ENCODE measurements around the gene MRPL55.

Gene MRPL55

DNA sequence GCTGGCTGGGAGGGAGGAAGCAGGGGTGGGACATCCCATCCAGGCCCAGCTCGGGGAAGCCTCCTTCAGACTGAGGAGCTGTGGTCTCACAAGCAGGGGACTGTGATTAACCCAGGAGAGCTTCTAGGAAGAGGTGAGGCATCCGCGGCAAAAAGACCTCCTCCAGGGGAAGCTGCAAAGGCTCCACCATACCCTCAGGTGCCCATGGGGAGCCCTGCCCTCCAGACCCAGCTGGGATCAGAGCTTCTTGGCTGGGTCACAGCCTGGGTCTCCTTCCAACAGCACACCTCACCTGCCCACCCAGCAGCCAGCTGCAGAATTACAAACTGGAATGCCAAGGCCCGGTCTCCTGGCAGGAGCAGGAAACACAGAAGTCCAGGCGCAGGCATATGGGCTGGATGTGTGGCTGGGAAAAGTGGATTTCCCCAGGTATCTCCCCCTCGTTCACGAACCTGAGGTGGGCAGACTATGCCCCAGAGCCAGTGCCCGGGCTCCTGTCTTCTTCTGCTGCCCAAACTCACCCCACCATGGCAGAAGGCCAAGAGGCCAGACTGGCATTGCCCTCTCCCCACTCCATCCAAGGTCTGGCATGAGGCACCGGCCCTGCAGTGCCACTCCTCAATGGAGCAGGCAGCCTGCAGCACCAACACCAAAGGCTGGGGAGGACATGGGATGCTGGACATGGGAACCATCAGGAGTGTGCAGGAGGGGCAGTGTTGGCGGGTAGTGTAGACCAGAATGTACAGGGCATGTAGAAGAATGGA is 42.0 kb downstream of the MRPL55 start:
- no peak for ATAC-seq

- no peak for ATAC-seq
These were observed 42.7 kb downstream of the MRPL55 start for GRCh38 chr1:228066416-228066815.

- ATAC-seq, result no peak
These were observed 43.4 kb downstream of the MRPL55 start for GRCh38 chr1:228065543-228066347.

DNA sequence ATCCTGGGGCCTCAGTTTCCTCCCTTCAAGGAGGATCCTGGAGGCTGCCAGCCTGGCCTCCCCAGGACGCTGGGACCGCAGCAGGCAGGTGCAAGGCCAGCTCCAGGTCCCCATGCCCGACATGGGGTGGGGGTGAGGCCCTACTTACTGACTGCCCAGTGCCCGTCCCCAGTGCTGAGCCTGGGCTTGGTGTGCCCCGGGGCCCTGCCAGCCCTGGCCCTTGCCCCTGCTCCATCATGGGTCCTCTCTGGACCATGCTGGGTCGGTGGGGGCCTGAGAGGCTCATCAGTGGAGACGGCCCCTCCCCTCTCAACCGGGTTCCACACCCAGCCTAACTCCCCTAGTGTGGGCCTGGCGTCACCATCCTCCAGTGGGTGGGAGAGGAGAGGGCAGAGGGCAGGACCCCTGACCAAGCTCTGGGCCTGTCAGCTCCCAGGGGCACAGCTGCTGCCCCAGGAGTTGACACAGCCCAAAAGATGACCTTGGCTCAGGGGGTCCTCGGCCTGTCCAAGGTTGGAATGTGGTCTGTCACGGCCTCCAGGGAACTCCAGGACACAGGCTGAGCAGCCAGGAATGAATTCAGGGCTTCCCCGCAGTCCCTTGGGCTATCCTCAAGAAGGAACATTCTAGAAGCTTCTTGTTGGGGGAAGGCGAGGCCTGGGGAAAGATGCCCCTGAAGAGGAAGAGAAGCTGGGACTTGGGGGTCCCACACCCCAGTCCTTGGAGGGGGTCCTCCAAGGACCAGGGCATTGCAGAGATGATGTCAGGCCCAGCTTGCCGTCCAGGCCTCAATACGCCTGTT is 44.2 kb downstream of the MRPL55 start:
- no peak for ATAC-seq

DNA sequence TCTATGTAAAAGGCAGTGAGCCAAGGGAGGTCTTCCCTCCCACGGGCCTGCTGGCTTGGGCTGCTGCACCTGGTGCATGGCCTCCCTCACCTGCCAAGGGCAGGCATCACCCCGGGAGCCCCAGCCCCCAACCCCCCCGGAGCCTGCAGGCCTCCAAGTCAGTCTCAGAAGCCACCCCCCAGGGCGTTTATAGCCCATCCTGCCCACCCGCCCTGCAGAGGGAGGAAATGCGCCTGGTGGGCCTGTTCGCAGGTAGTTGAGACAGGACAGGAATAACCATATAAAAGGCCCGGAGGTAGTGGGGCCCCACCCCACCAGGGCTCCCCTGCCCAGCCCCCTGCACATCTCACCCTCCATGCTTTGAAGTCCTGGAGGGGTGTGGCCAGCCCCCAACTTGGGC is 44.8 kb downstream of the MRPL55 start:
- no peak for ATAC-seq

DNA sequence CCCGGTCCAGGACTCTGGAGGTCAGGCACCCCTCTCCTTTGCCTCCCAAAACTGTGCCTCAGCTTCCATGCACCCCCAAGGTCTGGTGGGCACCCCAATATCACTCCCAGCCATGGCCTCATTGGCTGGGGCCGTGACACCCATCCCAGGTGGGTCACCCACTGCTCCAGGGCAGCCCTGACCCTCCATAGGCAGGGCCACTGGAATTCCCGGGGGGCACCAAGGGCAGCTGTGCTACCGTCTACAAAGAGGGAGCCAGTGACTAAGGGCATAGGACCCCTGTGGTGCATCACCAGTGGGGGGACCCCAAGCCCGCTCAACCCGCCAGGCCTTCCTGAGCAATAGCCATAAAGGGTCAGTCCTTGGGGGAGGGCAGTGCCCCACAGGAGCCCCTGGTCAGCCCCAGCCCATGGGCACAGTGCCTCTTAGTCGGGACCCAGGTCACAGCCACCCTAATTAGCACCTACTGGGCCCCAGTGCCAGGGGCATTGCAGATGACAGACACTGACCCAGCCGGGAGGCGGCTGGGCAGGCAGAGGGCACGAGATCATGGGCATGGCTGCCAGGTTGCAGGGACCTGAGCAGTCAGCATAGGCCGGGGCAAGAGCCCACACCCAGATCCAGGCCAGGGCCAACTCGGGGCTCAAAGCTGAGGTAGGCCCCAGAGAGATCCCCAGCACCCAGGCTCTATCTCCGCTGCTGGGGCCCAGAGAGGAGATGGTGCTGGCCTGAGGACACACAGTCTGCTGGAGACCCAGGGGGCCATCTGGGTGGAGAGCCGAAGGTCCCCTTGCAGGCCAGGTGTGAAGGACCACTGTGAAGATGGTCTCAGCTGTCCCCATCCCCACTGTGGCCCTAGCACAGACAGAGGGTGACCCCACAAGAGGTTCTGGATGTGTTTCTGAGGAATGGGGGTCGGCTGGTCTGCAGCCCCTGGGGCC is 45.6 kb downstream of the MRPL55 start:
- ATAC-seq, result no peak

DNA sequence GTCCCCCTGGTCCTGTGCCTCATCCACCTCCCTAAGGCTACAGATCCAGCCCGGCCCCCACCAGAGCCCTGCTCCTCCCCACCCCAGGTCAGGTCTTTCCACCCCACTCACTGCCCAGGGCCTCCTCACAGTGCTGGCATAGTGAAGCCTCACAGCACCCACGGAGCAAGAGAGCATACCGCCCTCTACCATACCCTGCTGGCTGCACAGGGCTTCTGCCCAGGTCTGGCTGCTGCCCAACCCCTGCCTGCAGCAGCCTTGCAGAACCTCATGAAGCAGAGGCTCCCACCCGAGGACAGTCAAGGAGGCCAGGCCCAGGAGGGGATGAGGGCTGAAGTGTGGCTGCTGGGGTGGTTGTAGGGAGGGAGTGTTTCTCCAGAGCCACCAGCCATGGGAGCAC is 46.3 kb downstream of the MRPL55 start:
- ATAC-seq, result no peak

- no peak for ATAC-seq
These were observed 46.9 kb downstream of the MRPL55 start for GRCh38 chr1:228062085-228062791.

DNA sequence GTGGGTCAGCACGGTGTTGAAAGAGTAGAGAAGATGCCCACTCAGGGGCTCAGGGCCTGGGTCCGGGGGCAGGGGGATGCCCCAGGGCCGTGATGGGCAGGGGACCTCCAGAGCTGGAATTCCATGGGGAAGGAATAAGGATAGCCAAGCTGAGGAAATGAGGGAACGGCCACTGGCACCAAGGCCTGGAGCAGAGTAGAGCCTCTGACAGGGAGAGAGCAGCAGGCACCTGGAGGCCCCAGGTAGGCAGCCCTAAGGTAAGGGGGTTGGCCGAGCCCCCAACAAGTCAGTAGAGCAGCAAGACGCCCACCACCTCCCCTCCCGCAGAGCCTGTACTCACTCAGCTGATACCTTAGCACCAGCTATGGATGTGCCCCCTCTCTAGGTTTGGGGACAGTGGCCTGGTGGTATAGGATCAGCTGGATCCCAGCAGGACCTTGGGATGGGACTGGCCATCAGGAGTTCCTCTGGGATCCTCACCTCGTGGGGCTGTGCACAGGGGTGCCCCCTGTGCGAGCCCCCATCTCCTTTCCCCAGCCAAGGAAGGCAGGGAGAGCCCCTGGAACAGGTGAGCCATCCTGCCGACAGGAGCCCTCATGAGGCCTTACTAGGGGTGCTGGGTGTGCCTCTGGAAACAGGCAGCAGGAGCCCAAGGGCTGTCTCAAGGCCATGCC is 47.6 kb downstream of the MRPL55 start:
- no peak for ATAC-seq

DNA sequence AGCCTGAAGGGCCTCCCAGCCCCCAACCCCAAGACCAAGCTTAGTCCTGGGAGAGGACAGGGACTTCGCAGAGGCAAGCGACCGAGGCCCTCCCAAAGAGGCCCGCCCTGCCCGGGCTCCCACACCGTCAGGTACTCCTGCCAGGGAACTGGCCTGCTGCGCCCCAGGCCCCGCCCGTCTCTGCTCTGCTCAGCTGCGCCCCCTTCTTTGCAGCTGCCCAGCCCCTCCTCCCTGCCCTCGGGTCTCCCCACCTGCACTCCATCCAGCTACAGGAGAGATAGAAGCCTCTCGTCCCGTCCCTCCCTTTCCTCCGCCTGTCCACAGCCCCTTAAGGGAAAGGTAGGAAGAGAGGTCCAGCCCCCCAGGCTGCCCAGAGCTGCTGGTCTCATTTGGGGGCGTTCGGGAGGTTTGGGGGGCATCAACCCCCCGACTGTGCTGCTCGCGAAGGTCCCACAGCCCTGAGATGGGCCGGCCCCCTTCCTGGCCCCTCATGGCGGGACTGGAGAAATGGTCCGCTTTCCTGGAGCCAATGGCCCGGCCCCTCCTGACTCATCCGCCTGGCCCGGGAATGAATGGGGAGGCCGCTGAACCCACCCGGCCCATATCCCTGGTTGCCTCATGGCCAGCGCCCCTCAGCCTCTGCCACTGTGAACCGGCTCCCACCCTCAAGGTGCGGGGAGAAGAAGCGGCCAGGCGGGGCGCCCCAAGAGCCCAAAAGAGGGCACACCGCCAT is 48.5 kb downstream of the MRPL55 start:
- ATAC-seq, result no peak

DNA sequence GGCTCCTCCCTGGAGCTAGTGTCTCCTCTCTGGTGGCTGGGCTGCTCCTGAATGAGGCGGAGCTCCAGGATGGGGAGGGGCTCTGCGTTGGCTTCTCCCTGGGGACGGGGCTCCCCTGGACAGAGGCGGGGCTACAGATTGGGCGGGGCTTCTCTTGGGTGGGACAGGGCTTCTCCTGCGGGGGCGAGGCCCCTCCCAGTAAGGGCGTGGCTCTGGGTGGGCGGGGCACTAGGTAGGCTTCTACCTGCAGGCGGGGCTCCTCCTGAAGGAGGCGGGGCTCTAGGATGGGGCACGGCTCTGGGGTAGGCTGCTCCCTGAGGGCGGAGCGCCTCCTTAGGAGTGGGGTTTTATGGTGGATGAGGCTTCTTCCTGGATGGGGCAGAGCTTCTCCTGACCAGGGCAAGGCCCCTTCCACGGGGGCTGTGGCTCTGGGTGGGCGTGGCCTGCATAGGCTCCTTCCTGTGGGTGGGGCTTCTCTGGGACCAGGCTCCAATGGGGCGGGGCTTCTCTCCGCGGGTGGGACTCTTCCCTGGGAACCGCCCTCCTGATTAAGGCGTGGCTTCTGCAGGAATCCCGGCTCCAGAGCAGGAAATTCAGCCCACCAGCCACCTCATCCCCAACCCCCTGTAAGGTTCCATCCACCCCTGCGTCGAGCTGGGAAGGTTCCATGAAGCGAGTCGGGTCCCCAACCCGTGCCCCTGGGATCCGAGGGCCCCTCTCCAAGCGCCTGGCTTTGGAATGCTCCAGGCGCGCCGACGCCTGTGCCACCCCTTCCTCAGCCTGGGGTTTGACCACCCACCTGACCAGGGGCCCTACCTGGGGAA is 49.3 kb downstream of the MRPL55 start:
- peak; percentile 50 to 54 for ATAC-seq

GRCh38 chr1:228058949-228059633 is 50.0 kb downstream of the MRPL55 start:
- ATAC-seq, result peak; percentile 58 to 63

- ATAC-seq, result no peak
These were observed 50.7 kb downstream of the MRPL55 start for GRCh38 chr1:228058172-228058948.

Data from activated CD4-positive, CD25-positive, alpha-beta regulatory T cell treated with anti-CD3 and anti-CD28 coated beads, Interleukin-2, amount 50 U/mL, for 24 hours (primary cell).